ENCODE results near the gene MEGF9.
"Not testable (repeated sequence)": the region's sequence is repeated elsewhere in the genome, so short reads cannot be mapped to it uniquely, and the experiment has no call there.

The MEGF9 gene

GRCh38 chr9:120559546-120559945 is 154.7 kb downstream of the MEGF9 start:
- no peak overlapping the region for H3K27ac ChIP-seq
- ChIA-PET CTCF (no interaction called here), POLR2A (ENCODE audit: low non-redundant PET) (no interaction called here)
- no peak for TF ChIP-seq CTCF (conservative IDR thresholded peaks at IDR 0.05; ENCODE audit: low read depth)
- no peak for DNase-seq (ENCODE audit: low spot score)

- ChIA-PET POLR2A (ENCODE audit: low non-redundant PET) (no interaction called here), CTCF (interaction anchor here (0.5 kb wide), 1 partner anchor 185 kb away, joined by 4 read pairs; no protein-coding TSS in a partner anchor)
- DNase-seq (ENCODE audit: low spot score), result no peak
- TF ChIP-seq CTCF (conservative IDR thresholded peaks at IDR 0.05; ENCODE audit: low read depth), result no peak
- H3K27ac ChIP-seq, result no peak overlapping the region
These were observed 155.8 kb downstream of the MEGF9 start for GRCh38 chr9:120558454-120558853.

GRCh38 chr9:120557205-120557604 is 157.1 kb downstream of the MEGF9 start:
- no peak for DNase-seq (ENCODE audit: low spot score)
- ChIA-PET CTCF (interaction anchor here (0.5 kb wide), 1 partner anchor 24 kb away, joined by 3 read pairs; no protein-coding TSS in a partner anchor), POLR2A (ENCODE audit: low non-redundant PET) (no interaction called here)
- TF ChIP-seq CTCF (conservative IDR thresholded peaks at IDR 0.05; ENCODE audit: low read depth), result no peak
- no peak overlapping the region for H3K27ac ChIP-seq

GRCh38 chr9:120556775-120557174 is 157.5 kb downstream of the MEGF9 start:
- no peak overlapping the region for H3K27ac ChIP-seq
- ChIA-PET CTCF (interaction anchor here (0.5 kb wide), 1 partner anchor 24 kb away, joined by 3 read pairs; no protein-coding TSS in a partner anchor), POLR2A (ENCODE audit: low non-redundant PET) (no interaction called here)
- no peak for TF ChIP-seq CTCF (conservative IDR thresholded peaks at IDR 0.05; ENCODE audit: low read depth)
- no peak for DNase-seq (ENCODE audit: low spot score)

GRCh38 chr9:120555839-120556238 is 158.4 kb downstream of the MEGF9 start:
- TF ChIP-seq CTCF (conservative IDR thresholded peaks at IDR 0.05; ENCODE audit: low read depth), result no peak
- DNase-seq (ENCODE audit: low spot score), result no peak
- H3K27ac ChIP-seq, result no peak overlapping the region
- POLR2A ChIA-PET (ENCODE audit: low non-redundant PET), result interaction anchor here (0.8 kb wide), 1 partner anchor 164 kb away, joined by 7 read pairs; no protein-coding TSS in a partner anchor
- CTCF ChIA-PET, result interaction anchor here (0.7 kb wide), 1 partner anchor 1049 kb away, joined by 3 read pairs; no protein-coding TSS in a partner anchor

GRCh38 chr9:120552210-120552704 is 162.0 kb downstream of the MEGF9 start:
- H3K27ac ChIP-seq; POLR2A ChIA-PET (ENCODE audit: low non-redundant PET); CTCF ChIA-PET; DNase-seq (ENCODE audit: low spot score): not testable (repeated sequence)
